ENCODE results near the gene MAST2. TPM values are rescaled to one million over a fixed set of nuclear protein-coding genes. Genes with fewer than 3 reads are reported as not detected.
"Not testable (repeated sequence)": the region's sequence is repeated elsewhere in the genome, so short reads cannot be mapped to it uniquely, and the experiment has no call there.

The MAST2 gene
- total RNA-seq, 1 donor from 2014 or later = 12.6 TPM

GRCh38 chr1:45842786-45843185 is 39.4 kb downstream of the MAST2 start:
- no peak for TF ChIP-seq CTCF (IDR thresholded peaks at IDR 0.05; ENCODE audit: insufficient read depth, low read length, severe bottlenecking)
- Histone ChIP-seq H3K4me3 (ENCODE audit: low read depth, low read length) (no peak overlapping the region), H3K36me3 (ENCODE audit: control insufficient read depth, insufficient read depth, low read length) (no peaks in the 10 kb centered on the region), H3K27me3 (ENCODE audit: control insufficient read depth, insufficient read depth, low read length) (no peaks in the 10 kb centered on the region)
- DNase-seq (ENCODE audit: low read depth) (no peak), FAIRE-seq (no peak)

DNA sequence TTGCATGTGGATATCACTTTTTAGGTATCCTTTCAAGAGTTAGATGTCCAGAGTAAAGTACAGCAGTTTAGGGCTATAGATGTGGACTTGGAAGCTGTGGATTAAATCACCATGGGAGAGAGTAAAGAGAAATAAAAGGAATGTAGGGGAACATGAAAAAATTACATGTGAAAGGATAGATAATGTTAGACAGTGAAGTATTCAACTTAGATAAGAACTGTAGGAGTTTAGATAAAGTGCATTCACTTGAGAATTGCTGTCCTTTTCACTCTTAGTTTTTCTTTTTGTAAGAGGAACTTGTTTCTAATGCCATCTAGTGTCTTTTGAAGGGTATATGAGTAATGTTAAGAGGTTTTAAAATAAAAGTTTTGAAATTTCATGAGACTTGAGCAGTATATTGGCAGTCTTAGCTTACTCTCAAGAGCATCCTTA is 40.1 kb downstream of the MAST2 start:
- FAIRE-seq = no peak
- TF ChIP-seq CTCF (IDR thresholded peaks at IDR 0.05; ENCODE audit: insufficient read depth, low read length, severe bottlenecking) = no peak
- no peak overlapping the region for H3K4me3 ChIP-seq (ENCODE audit: low read depth, low read length)
- DNase-seq (ENCODE audit: low read depth) = peak; percentile 36
- H3K27me3 ChIP-seq (ENCODE audit: control insufficient read depth, insufficient read depth, low read length) = no peaks in the 10 kb centered on the region
- no peaks in the 10 kb centered on the region for H3K36me3 ChIP-seq (ENCODE audit: control insufficient read depth, insufficient read depth, low read length)

DNA sequence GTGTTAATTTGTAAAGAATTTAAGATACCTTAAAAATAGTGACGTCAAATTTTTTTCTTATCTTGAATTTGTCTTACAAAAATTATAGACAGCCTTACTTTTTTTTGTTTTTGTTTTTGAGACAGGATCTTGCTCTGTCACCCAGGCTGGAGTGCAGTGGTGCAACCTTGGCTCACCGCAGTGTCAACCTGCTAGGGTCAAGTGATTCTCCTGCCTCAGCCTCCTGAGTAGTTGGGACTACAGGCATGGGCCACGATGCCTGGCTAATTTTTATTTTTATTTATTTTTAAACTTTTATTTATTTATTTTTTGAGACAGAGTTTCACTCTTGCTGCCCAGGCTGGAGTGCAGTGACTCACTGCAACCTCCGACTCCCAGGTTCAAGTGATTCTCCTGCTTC is 40.6 kb downstream of the MAST2 start:
- not testable (repeated sequence) for FAIRE-seq; H3K36me3 ChIP-seq (ENCODE audit: control insufficient read depth, insufficient read depth, low read length); DNase-seq (ENCODE audit: low read depth); H3K27me3 ChIP-seq (ENCODE audit: control insufficient read depth, insufficient read depth, low read length); H3K4me3 ChIP-seq (ENCODE audit: low read depth, low read length)

- no peaks in the 10 kb centered on the region for H3K27me3 ChIP-seq (ENCODE audit: control insufficient read depth, insufficient read depth, low read length)
- FAIRE-seq (no peak), DNase-seq (ENCODE audit: low read depth) (no peak)
- H3K4me3 ChIP-seq (ENCODE audit: low read depth, low read length) = no peak overlapping the region
- no peak for TF ChIP-seq CTCF (IDR thresholded peaks at IDR 0.05; ENCODE audit: insufficient read depth, low read length, severe bottlenecking)
- no peaks in the 10 kb centered on the region for H3K36me3 ChIP-seq (ENCODE audit: control insufficient read depth, insufficient read depth, low read length)
Observed at GRCh38 chr1:45846931-45847330, 43.5 kb downstream of the MAST2 start.

GRCh38 chr1:45848097-45848496 is 44.7 kb downstream of the MAST2 start:
- Histone ChIP-seq H3K36me3 (ENCODE audit: control insufficient read depth, insufficient read depth, low read length) (no peaks in the 10 kb centered on the region), H3K4me3 (ENCODE audit: low read depth, low read length) (no peak overlapping the region), H3K27me3 (ENCODE audit: control insufficient read depth, insufficient read depth, low read length) (no peaks in the 10 kb centered on the region)
- no peak for TF ChIP-seq CTCF (IDR thresholded peaks at IDR 0.05; ENCODE audit: insufficient read depth, low read length, severe bottlenecking)
- FAIRE-seq = no peak
- DNase-seq (ENCODE audit: low read depth) = no peak

GRCh38 chr1:45848714-45849113 is 45.3 kb downstream of the MAST2 start:
- no peak for FAIRE-seq
- no peak for TF ChIP-seq CTCF (IDR thresholded peaks at IDR 0.05; ENCODE audit: insufficient read depth, low read length, severe bottlenecking)
- H3K36me3 ChIP-seq (ENCODE audit: control insufficient read depth, insufficient read depth, low read length) = no peaks in the 10 kb centered on the region

More at GRCh38 chr1:45848714-45849113, 45.3 kb downstream of the MAST2 start:
- H3K4me3 ChIP-seq (ENCODE audit: low read depth, low read length) = no peak overlapping the region
- no peak for DNase-seq (ENCODE audit: low read depth)
- no peaks in the 10 kb centered on the region for H3K27me3 ChIP-seq (ENCODE audit: control insufficient read depth, insufficient read depth, low read length)

All from bronchial epithelial cell (primary cell).